ENCODE results near the gene PECR. TPM values are rescaled to one million over a fixed set of nuclear protein-coding genes. Genes with fewer than 3 reads are reported as not detected.

PECR gene
- total RNA-seq, 3 donors from 2014 or later = 6.3 to 62.7 (median 10.2) TPM

- intact Hi-C loops (cut with DNase I; ENCODE audit: low total_unique reads) = no loop called here
- TF ChIP-seq CTCF (IDR thresholded peaks at IDR 0.05) (no peak), POLR2AphosphoS5 (IDR thresholded peaks at IDR 0.05) (no peak), POLR2A (IDR thresholded peaks at IDR 0.05) (no peak)
- no peaks in the 10 kb centered on the region for H3K4me1 ChIP-seq
Measured at GRCh38 chr2:216078776-216079175, 2.8 kb downstream of the PECR start.

GRCh38 chr2:216075510-216076485 lies 5.8 kb downstream of the PECR start:
- TF ChIP-seq POLR2A (IDR thresholded peaks at IDR 0.05) (no peak), CTCF (IDR thresholded peaks at IDR 0.05) (no peak), POLR2AphosphoS5 (IDR thresholded peaks at IDR 0.05) (no peak)
- Histone ChIP-seq H3K27ac (no peak overlapping the region), H3K9me3 (no peaks in the 10 kb centered on the region), H3K27me3 (no peaks in the 10 kb centered on the region), H3K4me3 (no peak overlapping the region), H3K4me1 (no peaks in the 10 kb centered on the region), H3K36me3 (no peaks in the 10 kb centered on the region)
- no peak for DNase-seq (ENCODE audit: low spot score in 2 of 2)
- intact Hi-C loops (cut with DNase I; ENCODE audit: low total_unique reads) = no loop called here

More at GRCh38 chr2:216078776-216079175, 2.8 kb downstream of the PECR start:
- no peaks in the 10 kb centered on the region for H3K9me3 ChIP-seq
- DNase-seq (ENCODE audit: low spot score in 2 of 2) = no peak
- H3K36me3 ChIP-seq = no peaks in the 10 kb centered on the region
- no peak overlapping the region for H3K4me3 ChIP-seq
- no peak overlapping the region for H3K27ac ChIP-seq
- no peaks in the 10 kb centered on the region for H3K27me3 ChIP-seq

- Histone ChIP-seq H3K27ac (no peak overlapping the region), H3K4me1 (no peaks in the 10 kb centered on the region), H3K27me3 (no peaks in the 10 kb centered on the region), H3K36me3 (no peaks in the 10 kb centered on the region), H3K9me3 (no peaks in the 10 kb centered on the region), H3K4me3 (no peak overlapping the region)
- intact Hi-C loops (cut with DNase I; ENCODE audit: low total_unique reads) = no loop called here
- DNase-seq (ENCODE audit: low spot score in 2 of 2) = no peak
- TF ChIP-seq POLR2A (IDR thresholded peaks at IDR 0.05) = no peak
- TF ChIP-seq POLR2AphosphoS5 (IDR thresholded peaks at IDR 0.05) = no peak
- no peak for TF ChIP-seq CTCF (IDR thresholded peaks at IDR 0.05)
Measured at GRCh38 chr2:216074794-216075193, 6.8 kb downstream of the PECR start.

- Histone ChIP-seq H3K27ac (no peak overlapping the region), H3K36me3 (no peaks in the 10 kb centered on the region), H3K4me3 (no peak overlapping the region), H3K9me3 (no peaks in the 10 kb centered on the region), H3K27me3 (no peaks in the 10 kb centered on the region), H3K4me1 (no peaks in the 10 kb centered on the region)
- DNase-seq (ENCODE audit: low spot score in 2 of 2) = no peak
- intact Hi-C loops (cut with DNase I; ENCODE audit: low total_unique reads) = no loop called here
- TF ChIP-seq POLR2A (IDR thresholded peaks at IDR 0.05) (no peak), POLR2AphosphoS5 (IDR thresholded peaks at IDR 0.05) (no peak), CTCF (IDR thresholded peaks at IDR 0.05) (no peak)
Measured at GRCh38 chr2:216074380-216074779, 7.2 kb downstream of the PECR start.

- no peaks in the 10 kb centered on the region for H3K36me3 ChIP-seq
- no peak for TF ChIP-seq POLR2A (IDR thresholded peaks at IDR 0.05)
- no peak for TF ChIP-seq CTCF (IDR thresholded peaks at IDR 0.05)
- no peak for TF ChIP-seq POLR2AphosphoS5 (IDR thresholded peaks at IDR 0.05)
- H3K4me1 ChIP-seq = no peaks in the 10 kb centered on the region
- H3K27ac ChIP-seq = no peak overlapping the region
- H3K4me3 ChIP-seq = no peak overlapping the region
- DNase-seq (ENCODE audit: low spot score in 2 of 2) = no peak
- intact Hi-C loops (cut with DNase I; ENCODE audit: low total_unique reads) = no loop called here
- no peaks in the 10 kb centered on the region for H3K9me3 ChIP-seq
- no peaks in the 10 kb centered on the region for H3K27me3 ChIP-seq
Measured at GRCh38 chr2:216073773-216074172, 7.8 kb downstream of the PECR start.

Measured in breast epithelium (tissue), 4 donors.